HFFc6 (cell line): ENCODE measurements around the gene BMF. TPM values are rescaled to one million over a fixed set of nuclear protein-coding genes. Genes with fewer than 3 reads are reported as not detected.
"Not testable (repeated sequence)": the region's sequence is repeated elsewhere in the genome, so short reads cannot be mapped to it uniquely, and the experiment has no call there.

Source experiments
- DNase-seq: peaks from one replicate; pipeline ENCODE4 v3.0.0-alpha.2; 2018
- H3K27ac Mint-ChIP-seq: 2 replicates; pipeline ENCODE4 v1.8.0; 2020; ENCODE audit warnings: mild to moderate bottlenecking, mixed read lengths
- H3K27me3 Mint-ChIP-seq: 2 replicates; pipeline ENCODE4 v1.8.0; 2021; ENCODE audit warnings: mild to moderate bottlenecking, moderate library complexity, mixed read lengths; ENCODE audit not compliant: insufficient read depth
- H3K36me3 Mint-ChIP-seq: 2 replicates; pipeline ENCODE4 v1.8.0; 2021; ENCODE audit warnings: low read depth, mixed read lengths
- H3K4me1 Mint-ChIP-seq: 2 replicates; pipeline ENCODE4 v1.8.0; 2020; ENCODE audit warnings: low read depth, mixed read lengths
- H3K4me3 Mint-ChIP-seq: 2 replicates; pipeline ENCODE4 v1.8.0; 2020; ENCODE audit warnings: mild to moderate bottlenecking, moderate library complexity, mixed read lengths
- H3K9me3 Mint-ChIP-seq: 2 replicates; pipeline ENCODE4 v1.8.0; 2020; ENCODE audit warnings: mild to moderate bottlenecking, mixed read lengths
- CTCF ChIP-seq: fragments of 200-600 bp; sonication (generic); IDR thresholded peaks from 2 replicates; pipeline ENCODE4 v1.5.0; 2021; ENCODE audit warnings: antibody characterized with exemption, mild to moderate bottlenecking
- long read RNA-seq: library from polyadenylated mRNA; unstranded; transcript quantifications from one replicate; pipeline ENCODE4 v2.0.0, GENCODE V29; 2019
- total RNA-seq, 6 experiments: library from RNA; stranded (reverse); fragmentation: NEBNext Ultra II Directional; extraction: Animal tissue kit (Norgen Biotek cat#: 25700); gene quantifications; 2 replicates in 1 of 6; 3 replicates in 5 of 6; pipeline ENCODE4 v1.2.3, GENCODE V29; 2021

The BMF gene
- total RNA-seq, result 1 to 10 TPM in 2 of 6 experiments, under 1 TPM in 4; 0.57 to 1.2 (median 0.81) TPM
- long read RNA-seq, partial matches to known transcripts, result 0 of 1 reads
- long read RNA-seq, other reads (novel, unspliced or antisense), result 1 of 1 reads

GRCh38 chr15:40108855-40109735, at the start of gene BMF:
Gene BMF, minus strand, starts transcription at chr15:40108879. Its CDS starts 2,793 bp downstream, at chr15:40106086.
- H3K36me3 Mint-ChIP-seq, result no peaks in the 10 kb centered on the region
- peaks cover 25% of the 10 kb centered on the region for H3K27me3 Mint-ChIP-seq
- H3K4me3 Mint-ChIP-seq, result peak within 1 kb of the TSS; percentile 91
- H3K27ac Mint-ChIP-seq, result peak within 1 kb of the TSS; percentile 71
- TF ChIP-seq CTCF, result peak; percentile 62
- H3K4me1 Mint-ChIP-seq, result peaks cover 50% of the 10 kb centered on the region
- no peaks in the 10 kb centered on the region for H3K9me3 Mint-ChIP-seq
- DNase-seq, result peak; percentile 99

GRCh38 chr15:40157778-40158447, 49.2 kb upstream of the BMF start:
- Mint-ChIP-seq H3K4me1 (no peaks in the 10 kb centered on the region), H3K27me3 (peaks cover 2% of the 10 kb centered on the region; the same call in 1 of the 2 replicates), H3K27ac (no peak overlapping the region), H3K36me3 (no peaks in the 10 kb centered on the region), H3K4me3 (no peak overlapping the region), H3K9me3 (no peaks in the 10 kb centered on the region)
- TF ChIP-seq CTCF, result no peak
- no peak for DNase-seq

- TF ChIP-seq CTCF, result no peak
- Mint-ChIP-seq H3K27me3 (peaks cover 2% of the 10 kb centered on the region; the same call in 1 of the 2 replicates), H3K27ac (no peak overlapping the region), H3K4me1 (peaks cover 4% of the 10 kb centered on the region), H3K9me3 (no peaks in the 10 kb centered on the region), H3K4me3 (no peak overlapping the region), H3K36me3 (no peaks in the 10 kb centered on the region)
- no peak for DNase-seq
Observed at GRCh38 chr15:40155270-40155910, 46.7 kb upstream of the BMF start.

GRCh38 chr15:40154821-40155220, 46.1 kb upstream of the BMF start:
- not testable (repeated sequence) for H3K36me3 Mint-ChIP-seq, DNase-seq, H3K27ac Mint-ChIP-seq, H3K9me3 Mint-ChIP-seq, H3K27me3 Mint-ChIP-seq, H3K4me3 Mint-ChIP-seq
- H3K4me1 Mint-ChIP-seq, result peaks cover 10% of the 10 kb centered on the region

- H3K4me3 Mint-ChIP-seq, result no peak overlapping the region
- no peaks in the 10 kb centered on the region for H3K9me3 Mint-ChIP-seq
- peaks cover 8% of the 10 kb centered on the region for H3K27me3 Mint-ChIP-seq
- no peaks in the 10 kb centered on the region; the same call in 1 of the 2 replicates for H3K36me3 Mint-ChIP-seq
- no peak for DNase-seq
- H3K4me1 Mint-ChIP-seq, result peaks cover 11% of the 10 kb centered on the region
- TF ChIP-seq CTCF, result no peak
- H3K27ac Mint-ChIP-seq, result no peak overlapping the region
Observed at GRCh38 chr15:40151991-40152390, 43.3 kb upstream of the BMF start.
